NK-92 (cell line): ENCODE results near the gene MUC20.
"Not testable (repeated sequence)": the region's sequence is repeated elsewhere in the genome, so short reads cannot be mapped to it uniquely, and the experiment has no call there.

Experiments used
- DNase-seq: peaks from one replicate; lab custom pipeline; 2025; ENCODE audit not compliant: unreplicated experiment; lab: John Stamatoyannopoulos, UW

MUC20 gene

GRCh38 chr3:195728789-195729188 lies 8.0 kb downstream of the MUC20 start:
- DNase-seq, result not testable (repeated sequence)

DNA sequence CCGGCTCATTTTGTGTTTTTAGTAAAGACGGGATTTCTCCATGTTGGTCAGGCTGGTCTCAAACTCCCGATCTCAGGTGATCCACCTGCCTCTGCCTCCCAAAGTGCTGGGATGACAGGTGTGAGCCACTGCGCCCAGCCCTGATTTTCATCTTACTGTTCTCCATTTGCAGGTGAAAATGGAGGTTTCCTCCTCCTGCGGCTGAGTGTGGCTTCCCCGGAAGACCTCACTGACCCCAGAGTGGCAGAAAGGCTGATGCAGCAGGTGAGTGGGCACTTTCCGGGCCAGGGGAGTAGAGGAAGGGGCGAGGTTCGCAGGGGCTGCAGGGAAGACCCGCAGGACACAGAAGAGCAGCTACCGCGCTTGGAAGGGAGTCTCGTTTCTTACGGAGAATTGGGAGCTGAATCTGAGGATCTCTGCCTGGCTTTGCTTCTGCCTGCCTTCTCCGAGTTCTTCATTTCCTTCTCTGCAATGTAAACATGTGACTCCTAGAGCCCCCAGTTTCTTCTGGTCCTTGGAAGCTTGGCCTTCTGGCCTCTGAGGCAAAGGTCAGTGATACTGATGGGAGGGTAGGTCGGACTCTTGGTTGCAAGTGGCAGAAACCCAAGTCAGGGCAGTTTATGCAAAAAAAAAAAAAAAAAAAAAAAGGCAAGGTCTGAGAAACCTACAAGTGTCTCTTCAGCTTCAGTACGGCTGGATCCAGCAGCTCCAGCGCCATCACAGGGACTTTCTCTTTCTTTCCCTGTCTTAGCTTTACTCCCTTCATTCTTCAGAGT lies 8.9 kb downstream of the MUC20 start:
- no peak for DNase-seq

- DNase-seq, result no peak
Observed at GRCh38 chr3:195731356-195731905, 10.7 kb downstream of the MUC20 start.

DNA sequence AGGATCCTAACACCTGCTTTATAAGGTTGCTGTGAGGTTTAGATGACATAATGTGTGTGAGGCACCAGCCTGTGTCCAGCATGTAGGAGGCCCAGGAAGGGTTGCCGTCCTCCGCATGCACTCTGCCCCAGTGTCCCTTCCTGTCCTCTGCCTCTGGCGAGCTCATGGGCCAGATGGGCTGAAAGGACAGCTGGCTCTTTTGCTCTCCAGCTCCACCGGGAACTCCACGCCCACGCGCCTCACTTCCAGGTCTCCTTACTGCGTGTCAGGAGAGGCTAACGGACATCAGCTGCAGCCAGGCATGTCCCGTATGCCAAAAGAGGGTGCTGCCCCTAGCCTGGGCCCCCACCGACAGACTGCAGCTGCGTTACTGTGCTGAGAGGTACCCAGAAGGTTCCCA lies 12.2 kb downstream of the MUC20 start:
- DNase-seq, result no peak

DNA sequence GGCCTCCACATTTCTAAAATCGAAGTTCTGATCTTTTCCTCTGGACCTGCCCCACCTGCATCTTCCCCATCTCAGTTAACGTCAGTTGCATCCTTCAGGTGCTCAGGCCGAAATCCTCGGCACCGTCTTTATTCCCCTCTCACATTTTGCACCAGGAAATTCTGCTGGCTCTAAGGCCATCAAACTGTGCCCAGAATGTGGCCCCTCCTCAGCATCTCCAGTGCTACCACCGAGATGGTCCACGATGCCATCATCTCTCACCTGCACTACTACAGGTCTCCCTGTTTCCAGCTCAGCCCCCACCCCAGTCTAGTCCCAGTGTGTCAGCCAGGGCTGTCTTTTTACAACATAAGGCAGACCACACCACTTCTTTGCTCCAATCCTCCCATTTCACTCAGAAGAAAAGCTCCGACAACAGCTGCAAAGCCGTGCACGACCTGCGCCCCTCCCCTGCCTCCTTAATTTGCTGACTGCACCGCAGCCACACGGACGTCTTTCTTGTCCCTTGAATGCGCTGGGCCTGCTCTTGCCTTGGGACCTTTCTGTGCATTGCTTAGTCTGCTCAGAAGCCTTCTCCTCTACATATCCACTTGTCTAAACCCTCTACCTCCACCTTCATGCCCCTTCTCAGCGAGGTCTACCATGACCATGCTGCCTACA lies 14.4 kb downstream of the MUC20 start:
- no peak for DNase-seq

- DNase-seq, result no peak
Observed at GRCh38 chr3:195736866-195737490, 16.2 kb downstream of the MUC20 start.

DNA sequence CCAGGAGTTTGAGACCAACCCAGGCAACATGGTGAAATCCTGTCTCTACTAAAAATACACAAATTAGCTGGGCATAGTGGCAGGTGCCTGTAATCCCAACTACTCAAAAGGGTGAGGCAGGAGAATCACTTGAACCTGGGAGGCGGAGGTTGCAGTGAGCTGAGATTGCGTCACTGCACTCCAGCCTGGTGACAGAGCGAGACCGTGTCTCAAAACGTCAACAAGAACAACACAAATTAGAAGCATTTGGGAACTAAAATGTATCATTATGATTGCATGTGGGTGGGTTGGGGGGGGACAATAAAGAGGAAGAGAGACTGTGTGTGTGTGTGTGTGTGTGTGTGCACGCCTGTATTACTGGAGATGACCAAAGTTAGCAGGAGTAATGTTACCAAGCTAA lies 17.0 kb downstream of the MUC20 start:
- DNase-seq, result not testable (repeated sequence)

GRCh38 chr3:195738274-195739044 lies 17.7 kb downstream of the MUC20 start:
- no peak for DNase-seq

DNA sequence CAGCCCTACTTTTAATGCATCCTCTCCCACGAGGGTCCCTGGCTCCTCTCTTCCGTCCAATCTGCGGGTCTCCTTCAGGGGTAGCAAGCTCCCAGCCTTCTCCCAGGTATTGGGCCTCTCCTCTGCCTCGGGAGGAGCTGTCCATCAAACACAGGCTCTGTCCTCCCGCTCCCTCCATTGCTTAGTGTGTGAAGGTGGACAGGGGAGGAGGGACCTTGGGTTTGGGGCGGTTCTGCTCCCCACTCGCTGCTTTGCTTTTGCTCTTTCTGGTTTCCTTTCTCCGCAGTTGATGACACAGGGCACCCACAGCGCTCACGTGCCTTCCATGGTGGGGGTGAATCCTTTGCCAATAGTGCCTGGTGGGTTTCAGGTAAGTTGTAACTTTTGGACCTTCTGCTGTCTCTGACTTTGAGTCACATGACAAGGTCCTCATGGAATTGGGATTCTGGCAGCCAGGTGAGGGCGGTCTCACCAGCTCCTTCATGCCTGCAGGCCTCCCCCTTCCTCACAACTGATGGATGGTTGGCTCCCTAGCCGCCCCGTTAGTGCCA lies 18.9 kb downstream of the MUC20 start:
- no peak for DNase-seq

GRCh38 chr3:195744437-195744836 lies 23.7 kb downstream of the MUC20 start:
- DNase-seq, result no peak

GRCh38 chr3:195746346-195746745 lies 25.6 kb downstream of the MUC20 start:
- DNase-seq, result no peak

DNA sequence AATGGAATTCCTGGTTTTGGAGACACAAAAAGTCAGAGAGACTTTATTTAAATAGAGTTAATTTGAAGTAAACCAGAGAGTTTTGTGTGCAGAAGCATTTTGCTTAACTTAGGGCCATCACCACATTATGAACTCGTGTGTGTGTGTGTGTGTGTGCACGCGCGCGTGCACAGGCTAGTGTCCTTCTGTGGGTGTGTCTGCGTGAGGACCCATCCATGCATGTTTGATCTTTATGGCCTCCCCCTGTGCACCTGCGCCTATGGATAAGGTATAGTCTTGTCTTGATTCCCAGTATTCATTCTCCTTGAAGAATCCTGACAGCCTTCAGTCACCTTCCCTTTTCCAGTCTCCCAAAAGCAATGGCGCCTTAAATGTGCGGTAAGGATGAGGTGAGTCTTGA lies 26.0 kb downstream of the MUC20 start:
- no peak for DNase-seq

GRCh38 chr3:195748661-195749060 lies 27.9 kb downstream of the MUC20 start:
- no peak for DNase-seq

- DNase-seq, result not testable (repeated sequence)
Observed at GRCh38 chr3:195749101-195749500, 28.3 kb downstream of the MUC20 start.

GRCh38 chr3:195750797-195751520 lies 30.2 kb downstream of the MUC20 start:
- DNase-seq, result no peak

DNA sequence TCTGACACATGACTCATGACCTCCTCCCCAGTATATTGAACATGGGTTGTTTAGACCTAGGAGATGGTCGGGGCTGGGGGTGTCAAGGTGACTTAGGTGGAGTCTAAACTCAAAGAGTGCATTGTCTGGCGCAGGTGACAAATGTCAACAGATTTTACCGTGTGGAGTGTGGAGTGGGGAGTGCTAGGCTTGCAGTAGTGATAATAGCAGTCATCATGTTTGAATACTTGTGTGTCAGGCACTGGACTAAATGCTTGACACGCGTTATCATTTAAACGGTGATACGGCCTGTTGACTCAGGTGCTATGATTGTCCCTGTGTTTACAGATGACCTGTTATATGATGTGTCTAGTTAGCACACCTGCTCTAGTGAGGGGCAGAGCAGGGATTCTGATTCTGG lies 30.8 kb downstream of the MUC20 start:
- DNase-seq, result no peak

DNA sequence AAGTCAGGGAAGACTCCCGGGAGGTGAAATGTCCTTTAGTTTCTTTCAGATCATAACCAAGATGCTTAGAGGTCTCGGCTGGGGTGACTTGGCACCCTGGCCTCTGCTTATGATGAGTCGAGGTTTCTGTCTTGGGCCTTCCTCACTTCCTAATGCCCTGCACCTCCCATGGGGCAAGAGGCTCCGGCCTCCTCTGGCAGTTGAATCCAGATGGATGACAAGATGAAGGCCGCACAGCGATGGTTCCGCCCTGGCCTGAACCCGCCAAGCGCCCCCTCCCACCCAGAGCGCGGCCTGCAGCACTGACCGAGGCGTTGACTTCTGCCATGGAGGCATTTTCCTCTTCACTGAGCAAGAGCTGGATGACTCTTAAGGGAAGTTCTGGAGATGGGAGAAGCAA lies 31.3 kb downstream of the MUC20 start:
- DNase-seq, result no peak

DNA sequence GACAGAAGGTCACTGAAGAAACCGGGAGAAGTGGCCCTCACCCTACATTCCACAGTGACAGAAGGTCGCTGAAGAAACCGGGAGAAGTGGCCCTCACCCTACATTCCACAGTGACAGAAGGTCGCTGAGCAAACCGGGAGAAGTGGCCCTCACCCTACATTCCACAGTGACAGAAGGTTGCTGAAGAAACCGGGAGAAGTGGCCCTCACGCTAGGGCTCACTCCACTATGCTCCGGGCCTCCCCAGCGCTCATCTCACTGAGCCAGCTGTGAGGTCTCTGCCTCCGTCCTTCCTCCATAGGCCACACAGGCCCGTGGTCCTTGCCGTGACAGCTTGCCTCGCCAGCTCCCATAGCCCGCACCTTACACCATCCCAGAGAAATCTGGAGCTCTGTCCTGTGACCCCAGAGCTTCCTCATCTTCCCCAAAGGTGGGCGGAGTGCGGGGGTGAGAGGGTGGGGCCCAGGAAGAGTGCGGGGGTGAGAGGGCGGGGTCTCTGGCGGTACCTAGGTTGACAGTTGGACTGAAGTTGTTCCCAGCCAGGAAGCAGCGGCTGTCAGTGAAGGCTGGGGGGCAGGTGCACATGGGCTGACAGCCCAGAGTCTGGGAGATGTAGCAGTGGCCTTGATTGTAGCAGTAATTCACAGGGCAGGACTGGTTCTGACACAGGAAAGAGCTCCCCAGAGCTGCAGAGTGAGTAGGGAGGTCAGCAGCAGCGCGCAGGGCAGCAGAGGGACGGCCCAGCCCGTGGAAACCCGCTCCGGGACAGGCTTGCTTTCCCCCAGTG lies 32.0 kb downstream of the MUC20 start:
- DNase-seq, result no peak

DNA sequence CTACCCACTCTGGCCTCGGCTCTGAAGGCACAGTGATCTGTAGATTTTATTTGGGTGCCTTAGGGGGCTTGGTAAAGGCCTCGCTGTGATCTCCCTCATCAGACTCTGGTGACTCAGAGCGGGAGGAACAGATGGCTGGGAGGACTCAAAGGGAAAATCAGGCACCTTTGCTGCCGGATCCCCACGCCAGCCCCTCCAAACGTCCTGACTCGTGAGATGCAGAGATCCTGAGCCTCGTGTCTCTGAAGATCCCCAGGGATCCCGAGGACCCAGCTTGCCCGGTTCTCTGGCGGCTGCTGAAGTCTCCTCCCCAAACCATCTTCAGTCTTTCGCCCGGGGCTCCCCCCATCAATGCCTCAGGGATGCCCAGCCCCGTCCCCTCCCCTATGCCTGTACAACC lies 32.8 kb downstream of the MUC20 start:
- no peak for DNase-seq
